Left forelimb (tissue), 1 donor: ENCODE measurements around the gene DNAJA3.
A peak's percentile ranks its signal among the peaks of the same experiment; 100 is the strongest.

Experiments
- DNase-seq: peaks from one replicate; pipeline ENCODE4 v3.0.0-alpha.2; 2018; ENCODE audit warnings: low spot score

DNAJA3 gene

GRCh38 chr16:4425378-4426020, at the start of gene DNAJA3:
Gene DNAJA3, plus strand, starts transcription at chr16:4425868. Its CDS starts 14 bp downstream, at chr16:4425882.
- peak; percentile 95 for DNase-seq

DNA sequence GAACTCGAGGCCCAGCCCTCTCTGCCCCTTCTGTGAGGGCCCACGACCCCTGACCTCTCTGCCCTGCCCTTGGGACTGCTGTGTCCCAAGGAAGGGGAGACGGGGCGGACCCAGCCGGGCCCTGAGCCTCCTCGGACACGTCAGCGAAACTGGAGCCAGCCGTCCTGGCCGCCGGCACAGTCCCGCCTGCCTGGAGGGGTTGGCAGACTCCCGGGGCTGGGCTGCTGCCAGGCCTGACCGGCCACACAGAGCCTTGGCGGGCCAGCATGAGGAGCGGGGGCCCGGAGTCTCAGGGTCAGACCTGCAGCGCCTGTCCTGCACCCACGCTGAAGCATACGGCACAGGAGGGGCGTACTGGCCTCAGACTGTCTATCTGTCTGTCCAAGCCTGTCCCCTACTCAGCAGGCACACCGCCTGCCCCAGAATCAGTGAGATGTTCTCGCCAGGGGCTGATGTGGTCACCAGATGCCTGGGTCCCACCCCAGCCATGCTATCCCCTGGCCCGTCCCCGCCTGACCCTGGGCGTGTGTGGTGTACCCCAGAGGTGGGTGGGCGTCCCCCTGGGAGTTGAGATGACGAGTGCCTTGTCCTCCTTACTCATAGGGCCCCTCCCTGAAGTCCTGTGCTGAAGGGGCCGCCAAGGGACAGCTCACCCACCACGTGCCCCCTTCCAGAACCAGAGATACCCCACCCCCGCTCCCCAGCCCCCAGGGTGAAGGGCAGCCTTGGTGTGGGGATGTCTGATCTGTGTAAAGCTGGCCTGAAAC, 49.4 kb upstream of the DNAJA3 start:
- peak; percentile 90 for DNase-seq

GRCh38 chr16:4376893-4377572, 48.6 kb upstream of the DNAJA3 start:
- DNase-seq, result no peak

GRCh38 chr16:4377573-4378154, 48.0 kb upstream of the DNAJA3 start:
- no peak for DNase-seq

- no peak for DNase-seq
Measured at GRCh38 chr16:4378161-4378666, 47.5 kb upstream of the DNAJA3 start.

DNA sequence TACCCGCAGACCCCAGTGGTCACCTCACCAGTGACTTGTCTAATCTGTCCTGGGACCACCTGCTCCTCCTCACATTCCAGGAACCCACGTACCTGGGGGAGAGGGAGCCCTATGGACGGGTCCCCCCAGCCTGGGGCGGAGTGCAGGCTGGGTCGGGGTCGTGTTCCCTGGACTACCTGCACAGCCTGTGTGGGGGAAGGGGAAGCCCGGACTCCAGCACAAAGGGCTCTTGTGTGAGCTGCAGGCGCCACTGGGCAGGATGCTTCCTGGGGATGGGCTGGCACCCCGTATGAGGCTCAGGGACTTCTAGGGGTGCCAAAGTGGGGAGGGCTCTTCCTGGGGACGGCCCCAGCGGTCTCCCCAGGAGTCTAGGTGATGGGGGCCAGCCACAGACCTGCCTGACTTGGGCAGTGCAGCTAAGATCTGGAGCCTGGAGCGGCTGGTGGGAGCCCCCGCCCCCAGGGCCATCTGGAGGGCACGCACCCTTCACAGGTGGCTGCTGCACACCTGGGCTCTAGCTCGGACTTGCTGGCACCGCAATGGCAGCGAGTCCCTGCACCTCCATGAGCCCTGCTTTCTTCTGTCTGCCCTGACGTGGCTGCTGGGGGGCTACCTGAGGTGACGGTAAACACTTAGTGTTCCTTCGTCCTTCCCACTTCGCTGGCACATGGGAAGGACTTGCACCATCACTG, 46.5 kb upstream of the DNAJA3 start:
- no peak for DNase-seq

GRCh38 chr16:4380119-4381063, 45.3 kb upstream of the DNAJA3 start:
- DNase-seq, result no peak

GRCh38 chr16:4381072-4381934, 44.4 kb upstream of the DNAJA3 start:
- DNase-seq, result no peak

DNA sequence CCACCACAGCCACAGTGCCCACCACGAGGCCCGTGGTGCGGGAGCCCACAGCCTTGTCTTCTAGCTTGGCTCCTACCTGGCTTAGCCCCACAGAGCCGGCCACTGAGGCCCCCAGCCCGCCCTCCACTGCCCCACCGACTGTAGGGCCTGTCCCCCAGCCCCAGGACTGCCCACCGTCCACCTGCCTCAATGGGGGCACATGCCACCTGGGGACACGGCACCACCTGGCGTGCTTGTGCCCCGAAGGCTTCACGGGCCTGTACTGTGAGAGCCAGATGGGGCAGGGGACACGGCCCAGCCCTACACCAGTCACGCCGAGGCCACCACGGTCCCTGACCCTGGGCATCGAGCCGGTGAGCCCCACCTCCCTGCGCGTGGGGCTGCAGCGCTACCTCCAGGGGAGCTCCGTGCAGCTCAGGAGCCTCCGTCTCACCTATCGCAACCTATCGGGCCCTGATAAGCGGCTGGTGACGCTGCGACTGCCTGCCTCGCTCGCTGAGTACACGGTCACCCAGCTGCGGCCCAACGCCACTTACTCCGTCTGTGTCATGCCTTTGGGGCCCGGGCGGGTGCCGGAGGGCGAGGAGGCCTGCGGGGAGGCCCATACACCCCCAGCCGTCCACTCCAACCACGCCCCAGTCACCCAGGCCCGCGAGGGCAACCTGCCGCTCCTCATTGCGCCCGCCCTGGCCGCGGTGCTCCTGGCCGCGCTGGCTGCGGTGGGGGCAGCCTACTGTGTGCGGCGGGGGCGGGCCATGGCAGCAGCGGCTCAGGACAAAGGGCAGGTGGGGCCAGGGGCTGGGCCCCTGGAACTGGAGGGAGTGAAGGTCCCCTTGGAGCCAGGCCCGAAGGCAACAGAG, 43.5 kb upstream of the DNAJA3 start:
- no peak for DNase-seq

DNA sequence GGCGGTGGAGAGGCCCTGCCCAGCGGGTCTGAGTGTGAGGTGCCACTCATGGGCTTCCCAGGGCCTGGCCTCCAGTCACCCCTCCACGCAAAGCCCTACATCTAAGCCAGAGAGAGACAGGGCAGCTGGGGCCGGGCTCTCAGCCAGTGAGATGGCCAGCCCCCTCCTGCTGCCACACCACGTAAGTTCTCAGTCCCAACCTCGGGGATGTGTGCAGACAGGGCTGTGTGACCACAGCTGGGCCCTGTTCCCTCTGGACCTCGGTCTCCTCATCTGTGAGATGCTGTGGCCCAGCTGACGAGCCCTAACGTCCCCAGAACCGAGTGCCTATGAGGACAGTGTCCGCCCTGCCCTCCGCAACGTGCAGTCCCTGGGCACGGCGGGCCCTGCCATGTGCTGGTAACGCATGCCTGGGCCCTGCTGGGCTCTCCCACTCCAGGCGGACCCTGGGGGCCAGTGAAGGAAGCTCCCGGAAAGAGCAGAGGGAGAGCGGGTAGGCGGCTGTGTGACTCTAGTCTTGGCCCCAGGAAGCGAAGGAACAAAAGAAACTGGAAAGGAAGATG, 42.8 kb upstream of the DNAJA3 start:
- no peak for DNase-seq

DNA sequence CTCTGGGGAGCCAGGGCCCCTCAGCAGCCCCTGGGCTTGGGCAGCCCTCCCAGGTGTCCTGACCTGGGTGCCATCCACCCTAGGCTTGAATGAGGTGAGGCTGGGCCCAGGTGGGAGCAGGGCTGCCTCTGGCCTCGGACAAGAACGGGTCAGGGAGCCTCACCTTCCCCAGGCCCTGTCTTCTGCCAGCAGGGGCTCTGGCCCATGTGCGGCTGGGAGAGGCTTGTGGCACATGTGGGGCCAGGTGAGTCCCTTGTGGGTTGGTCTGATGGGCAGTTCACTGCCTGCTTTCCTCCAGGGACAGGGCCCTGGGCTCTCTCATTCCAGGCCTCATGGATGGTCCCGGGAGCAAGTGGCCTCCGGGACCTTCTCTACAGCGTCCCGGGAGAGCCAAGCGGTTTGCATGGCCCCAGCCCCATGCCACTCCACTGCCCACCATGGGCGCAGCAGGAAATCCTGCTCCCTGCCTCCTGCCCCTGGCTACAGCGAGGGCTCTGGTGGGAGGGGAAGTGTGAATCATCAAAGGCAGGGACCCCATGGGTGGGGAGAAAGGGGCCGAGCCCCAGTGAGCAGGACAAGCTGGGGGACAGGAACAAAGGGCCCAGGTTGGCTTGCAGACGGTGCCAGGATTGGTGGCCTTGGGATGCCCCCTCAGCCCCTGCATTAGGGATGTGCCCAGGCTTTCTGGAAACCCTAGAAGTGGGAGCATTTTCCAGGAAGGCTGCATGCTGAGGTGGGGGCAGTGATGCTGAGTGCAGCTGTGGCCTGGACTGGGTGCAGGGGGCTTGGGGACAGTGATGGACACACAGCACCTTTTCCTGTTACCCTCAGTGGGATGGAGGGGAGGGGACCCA, 41.9 kb upstream of the DNAJA3 start:
- DNase-seq, result no peak

GRCh38 chr16:4384509-4384942, 41.1 kb upstream of the DNAJA3 start:
- DNase-seq, result no peak

GRCh38 chr16:4385066-4385788, 40.4 kb upstream of the DNAJA3 start:
- no peak for DNase-seq

DNA sequence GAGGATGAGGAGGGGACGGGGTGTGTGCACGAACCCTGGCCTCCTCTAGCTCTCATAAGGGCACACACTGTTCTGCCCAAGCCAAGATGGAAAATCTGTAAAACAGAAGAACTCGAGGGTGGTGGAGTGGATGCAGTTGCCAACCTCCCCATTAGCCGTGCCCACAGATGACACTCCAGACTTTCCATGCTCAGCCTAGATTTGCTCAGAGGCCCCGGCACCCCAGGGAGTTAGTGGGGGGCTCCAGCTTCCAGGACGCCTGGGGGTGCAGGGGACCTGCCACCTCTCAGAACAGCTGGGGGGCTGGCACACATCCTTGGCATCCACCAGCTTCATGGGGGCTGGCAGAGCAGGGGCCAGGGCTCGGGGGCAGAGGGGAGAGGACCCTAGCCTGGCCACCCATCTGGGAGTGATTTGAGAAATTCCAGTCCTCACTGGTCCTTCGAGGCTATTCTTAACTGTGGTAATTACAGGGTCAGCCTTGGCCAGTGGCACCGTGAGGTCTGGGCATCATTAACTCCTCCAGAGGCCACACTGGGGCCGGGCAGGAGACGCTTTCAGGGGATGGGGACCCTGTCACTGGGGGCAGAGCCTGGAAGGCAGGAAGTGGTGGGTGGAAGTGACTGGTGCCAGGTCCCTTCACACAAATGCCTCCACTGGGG, 39.7 kb upstream of the DNAJA3 start:
- DNase-seq, result no peak

DNA sequence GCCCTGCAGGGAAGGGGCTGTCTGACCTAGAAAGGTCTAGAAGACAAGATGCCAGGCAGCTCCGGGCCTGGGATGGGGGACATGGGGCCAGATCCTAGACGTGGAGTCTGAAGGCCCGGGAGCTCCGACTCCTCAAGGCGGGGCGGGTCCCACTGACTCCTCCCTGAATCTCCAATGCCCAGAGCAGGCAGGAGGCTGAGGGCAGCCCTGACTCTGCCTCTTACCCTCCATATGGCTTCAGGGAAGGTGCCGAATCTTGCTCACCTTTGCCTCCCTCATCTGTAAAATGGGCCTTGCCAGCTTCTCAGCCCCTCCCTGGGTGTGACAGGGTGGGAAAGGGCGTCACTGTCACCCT, 39.2 kb upstream of the DNAJA3 start:
- DNase-seq, result no peak

DNA sequence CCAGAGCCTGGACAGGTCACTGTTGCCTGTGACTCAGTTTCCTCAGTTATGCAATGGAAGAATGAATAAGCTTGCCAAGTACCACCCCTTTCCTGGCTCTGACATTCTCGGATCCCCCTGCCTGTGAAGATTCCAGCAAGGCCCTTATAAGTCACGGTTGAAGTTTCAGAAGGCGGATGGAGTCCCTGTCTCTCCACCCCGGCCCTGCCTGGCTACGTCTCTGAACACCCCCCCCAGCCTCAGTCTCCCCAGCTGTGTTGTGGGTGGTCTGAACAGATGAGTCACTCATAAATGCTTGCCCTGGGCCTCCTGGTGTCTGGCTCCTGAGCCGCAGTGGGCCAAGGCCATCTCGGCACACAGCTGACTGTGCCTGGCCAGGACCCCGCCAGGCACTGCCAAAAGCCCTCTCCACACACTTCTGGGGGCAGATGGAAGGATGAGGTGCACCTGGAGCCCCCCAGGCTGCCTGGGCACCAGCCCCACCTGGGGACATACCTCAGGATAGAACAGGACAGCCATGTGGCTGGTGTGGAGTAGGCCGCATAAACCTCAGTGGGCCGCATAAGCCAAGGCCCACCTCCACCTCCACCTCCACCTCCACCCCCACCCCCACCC, 38.6 kb upstream of the DNAJA3 start:
- DNase-seq, result no peak
